Keratinocyte (primary cell): ENCODE results near the gene NET1.

Experiments used
- EZH2 ChIP-seq: IDR thresholded peaks from one replicate; pipeline ENCODE4 v1.6.1; 2012; ENCODE audit warnings: inconsistent platforms, mild to moderate bottlenecking, low read length, moderate library complexity
- TF ChIP-seq, protein P1 (sequence below), 3 experiments: IDR thresholded peaks in 1 of 3; conservative IDR thresholded peaks in 1 of 3; optimal IDR thresholded peaks in 1 of 3; 2 replicates in 2 of 3; 3 replicates in 1 of 3; pipeline versions ENCODE3 to v1.5.1; 2011; ENCODE audit warnings: low read length in 3 of 3, mild to moderate bottlenecking in 3 of 3, moderate library complexity in 2 of 3, control low read depth in 1 of 3, inconsistent platforms in 1 of 3; ENCODE audit not compliant: insufficient read depth in 2 of 3; ENCODE audit errors: extremely low read depth in 1 of 3

DNA sequence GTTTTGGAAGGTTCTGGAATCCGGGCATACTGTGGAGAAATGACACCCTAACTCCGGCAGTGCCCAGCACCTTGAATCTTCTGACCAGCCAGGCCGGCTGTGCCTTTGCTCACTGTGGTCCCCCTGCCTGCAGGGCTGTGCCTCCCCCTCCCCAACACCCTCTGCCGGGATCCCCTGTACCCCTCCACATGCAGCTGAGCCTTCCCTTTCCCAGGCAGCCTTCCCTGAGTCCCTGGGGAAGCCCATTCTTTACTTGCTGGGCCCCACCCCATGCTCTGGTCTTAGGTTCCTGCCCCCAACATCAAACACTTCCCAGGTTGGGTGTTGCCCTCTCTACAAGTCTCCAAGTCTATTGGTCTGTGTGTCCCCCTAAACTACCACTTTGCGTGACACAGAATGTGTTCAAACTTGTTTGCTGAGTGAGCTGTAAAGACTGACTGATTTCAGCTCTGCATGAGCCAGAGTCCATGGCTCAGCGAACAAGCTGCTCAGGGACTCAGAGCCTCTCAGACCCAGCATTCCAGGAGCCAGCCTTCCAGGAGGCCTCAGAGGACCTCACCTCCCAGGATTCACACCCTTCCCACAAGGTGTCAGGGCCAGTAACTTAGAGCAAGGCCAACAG lies 55.4 kb downstream of the NET1 start:
- TF ChIP-seq, protein P1, sequence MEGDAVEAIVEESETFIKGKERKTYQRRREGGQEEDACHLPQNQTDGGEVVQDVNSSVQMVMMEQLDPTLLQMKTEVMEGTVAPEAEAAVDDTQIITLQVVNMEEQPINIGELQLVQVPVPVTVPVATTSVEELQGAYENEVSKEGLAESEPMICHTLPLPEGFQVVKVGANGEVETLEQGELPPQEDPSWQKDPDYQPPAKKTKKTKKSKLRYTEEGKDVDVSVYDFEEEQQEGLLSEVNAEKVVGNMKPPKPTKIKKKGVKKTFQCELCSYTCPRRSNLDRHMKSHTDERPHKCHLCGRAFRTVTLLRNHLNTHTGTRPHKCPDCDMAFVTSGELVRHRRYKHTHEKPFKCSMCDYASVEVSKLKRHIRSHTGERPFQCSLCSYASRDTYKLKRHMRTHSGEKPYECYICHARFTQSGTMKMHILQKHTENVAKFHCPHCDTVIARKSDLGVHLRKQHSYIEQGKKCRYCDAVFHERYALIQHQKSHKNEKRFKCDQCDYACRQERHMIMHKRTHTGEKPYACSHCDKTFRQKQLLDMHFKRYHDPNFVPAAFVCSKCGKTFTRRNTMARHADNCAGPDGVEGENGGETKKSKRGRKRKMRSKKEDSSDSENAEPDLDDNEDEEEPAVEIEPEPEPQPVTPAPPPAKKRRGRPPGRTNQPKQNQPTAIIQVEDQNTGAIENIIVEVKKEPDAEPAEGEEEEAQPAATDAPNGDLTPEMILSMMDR (optimal IDR thresholded peaks at IDR 0.05 in 1 of 3, IDR thresholded peaks at IDR 0.05 in 1 of 3, conservative IDR thresholded peaks at IDR 0.05 in 1 of 3; ENCODE audit: extremely low read depth in 1 of 3, insufficient read depth in 2 of 3, low read length in 3 of 3) = no peak
- no peak for TF ChIP-seq EZH2
